HG03575 (cell line): ENCODE results near the gene NDUFS6.
"Not testable (repeated sequence)": the region's sequence is repeated elsewhere in the genome, so short reads cannot be mapped to it uniquely, and the experiment has no call there.

ENCODE experiments used
- ATAC-seq: cut with Tn5 transposase; IDR thresholded peaks from one replicate; pipeline ENCODE4 v1.9.1; 2021; ENCODE audit not compliant: unreplicated experiment, insufficient number of reproducible peaks, low FRiP score; ENCODE audit errors: extremely low read depth

Gene NDUFS6

GRCh38 chr5:1838013-1838412 lies 36.8 kb downstream of the NDUFS6 start:
- no peak for ATAC-seq

GRCh38 chr5:1840071-1840547 lies 38.9 kb downstream of the NDUFS6 start:
- no peak for ATAC-seq

GRCh38 chr5:1840741-1841521 lies 39.7 kb downstream of the NDUFS6 start:
- no peak for ATAC-seq

DNA sequence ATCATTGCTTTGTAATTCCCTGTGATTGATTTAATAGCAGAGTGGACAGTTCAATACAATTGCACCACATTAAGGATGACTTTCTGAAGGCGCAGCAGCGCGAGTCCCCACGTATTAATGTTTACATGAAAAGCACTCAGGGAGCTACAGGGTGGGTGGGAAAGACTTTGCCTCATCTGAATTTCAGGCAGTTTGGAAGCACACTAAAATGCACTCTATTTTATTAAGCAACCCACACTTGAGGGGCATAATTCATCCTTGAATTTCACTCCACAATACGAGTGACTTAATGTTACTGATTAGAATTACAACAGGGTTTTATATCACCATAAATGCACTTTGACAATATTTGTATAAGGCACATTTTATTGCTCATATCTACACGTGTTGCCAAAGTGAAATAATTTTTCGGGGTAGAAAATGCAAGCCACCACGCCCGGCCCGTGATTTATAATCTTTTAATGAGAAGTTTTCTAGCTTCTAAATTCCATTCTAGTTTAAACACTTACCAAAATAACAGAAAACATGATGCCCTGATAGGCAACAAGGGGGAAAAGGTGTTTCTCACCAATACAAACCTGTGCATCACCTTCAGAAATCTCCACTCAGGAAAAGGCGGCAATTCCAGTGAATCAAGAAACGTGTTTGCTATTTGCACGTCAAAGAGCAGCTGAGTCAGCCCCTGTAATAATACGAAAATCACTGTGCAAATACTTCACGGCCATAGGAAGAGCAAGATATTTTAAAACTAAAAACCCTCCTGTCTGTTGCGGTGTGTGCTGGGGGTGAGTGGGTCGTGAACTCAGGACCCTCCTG lies 41.0 kb downstream of the NDUFS6 start:
- no peak for ATAC-seq

DNA sequence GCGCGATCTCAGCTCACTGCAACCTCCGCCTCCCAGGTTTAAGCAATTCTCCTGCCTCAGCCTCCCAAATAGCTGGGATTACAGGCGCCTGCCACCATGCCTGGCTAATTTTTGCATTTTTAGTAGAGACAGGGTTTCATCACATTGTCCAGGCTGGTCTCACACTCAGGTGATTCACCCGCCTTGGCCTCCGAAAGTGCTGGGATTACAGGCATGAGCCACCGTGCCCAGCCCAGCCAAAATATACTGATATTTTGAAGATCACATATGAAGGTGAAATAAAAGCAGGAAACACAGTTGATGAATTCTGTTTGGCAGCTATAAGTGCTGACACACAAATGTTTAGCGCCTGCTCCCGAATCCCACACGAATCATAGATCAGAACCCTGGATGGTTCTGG lies 42.6 kb downstream of the NDUFS6 start:
- ATAC-seq, result not testable (repeated sequence)

DNA sequence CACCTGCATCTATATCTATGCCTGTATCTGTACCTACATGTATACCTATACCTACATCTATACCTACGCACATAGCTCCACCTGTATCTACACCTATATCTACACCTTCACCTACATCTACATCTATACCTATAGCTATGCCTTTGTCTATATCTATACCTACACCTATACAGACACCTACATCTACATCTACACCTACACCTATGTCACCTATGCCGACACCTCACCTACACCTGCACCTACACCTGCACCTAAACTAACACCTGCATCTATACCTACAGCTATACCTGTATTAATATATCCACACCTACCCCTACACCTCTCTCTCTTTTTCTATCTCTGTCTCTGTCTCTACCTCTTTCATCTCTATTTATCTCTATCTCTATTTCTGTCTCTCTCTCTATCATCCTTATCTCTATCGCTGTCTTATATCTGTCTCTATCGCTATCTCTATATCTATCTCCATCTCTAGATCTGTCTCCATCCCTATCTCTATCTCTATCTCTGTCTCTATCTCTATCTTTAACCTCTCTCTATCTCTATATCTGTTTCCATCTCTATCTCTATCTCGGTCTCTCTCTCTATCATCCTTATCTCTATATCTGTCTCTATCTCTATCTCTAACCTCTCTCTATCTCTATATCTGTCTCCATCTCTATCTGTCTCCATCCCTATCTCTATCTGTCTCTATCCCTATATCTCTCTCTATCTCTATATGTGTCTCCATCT lies 43.7 kb downstream of the NDUFS6 start:
- ATAC-seq, result no peak

DNA sequence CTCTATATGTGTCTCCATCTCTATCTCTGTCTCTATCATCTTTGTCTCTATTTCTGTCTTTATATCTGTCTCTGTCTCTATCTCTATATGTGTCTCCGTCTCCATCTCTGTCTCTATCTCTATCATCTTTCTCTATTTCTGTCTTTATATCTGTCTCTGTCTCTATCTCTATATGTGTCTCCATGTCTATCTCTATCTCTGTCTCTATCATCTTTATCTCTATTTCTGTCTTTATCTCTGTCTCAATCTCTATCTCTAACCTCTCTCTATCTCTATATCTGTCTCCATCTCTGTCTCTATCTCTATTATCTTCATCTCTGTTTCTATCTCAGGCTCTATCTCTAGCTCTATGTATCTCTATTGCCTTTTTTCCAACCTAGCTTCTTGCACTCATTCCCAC lies 44.5 kb downstream of the NDUFS6 start:
- ATAC-seq, result no peak

DNA sequence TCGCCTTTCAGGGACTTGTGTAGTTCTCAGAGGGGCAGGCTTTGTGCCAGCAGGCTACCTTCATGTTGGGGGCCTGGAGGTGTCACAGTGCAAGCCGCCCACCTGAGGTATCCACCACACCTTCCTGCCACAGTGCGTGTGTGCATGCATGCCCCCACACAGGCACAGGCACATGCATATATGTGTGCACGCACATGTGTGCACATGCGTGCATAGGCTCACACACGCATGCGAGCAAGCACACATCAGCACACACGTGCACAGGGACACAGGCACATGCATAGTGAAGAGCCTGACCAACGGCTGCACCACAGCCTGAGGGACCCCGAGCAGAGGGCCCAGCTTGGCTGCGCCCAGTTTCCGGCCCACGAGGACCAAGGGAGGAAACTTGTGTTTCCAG lies 45.4 kb downstream of the NDUFS6 start:
- ATAC-seq, result no peak

DNA sequence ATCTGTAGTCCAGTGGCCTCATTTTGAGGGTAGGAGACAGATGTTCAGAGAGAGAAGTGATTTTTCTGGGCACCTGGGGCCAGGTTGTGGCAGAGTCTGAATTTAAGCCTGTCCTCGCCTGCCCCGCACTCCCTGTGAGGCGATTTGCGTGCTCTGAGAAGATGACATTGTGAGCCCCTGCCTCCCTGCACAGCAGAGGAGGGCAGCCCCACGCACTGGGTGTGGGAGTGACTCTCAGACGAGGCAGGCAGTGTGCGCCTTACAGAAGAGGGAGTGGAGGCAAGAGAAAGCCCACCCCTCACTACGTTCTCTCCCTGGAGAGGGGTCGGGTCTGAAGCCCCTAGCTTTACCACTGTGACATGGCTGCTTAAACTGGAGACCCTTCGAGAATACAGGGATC lies 45.8 kb downstream of the NDUFS6 start:
- ATAC-seq, result no peak

DNA sequence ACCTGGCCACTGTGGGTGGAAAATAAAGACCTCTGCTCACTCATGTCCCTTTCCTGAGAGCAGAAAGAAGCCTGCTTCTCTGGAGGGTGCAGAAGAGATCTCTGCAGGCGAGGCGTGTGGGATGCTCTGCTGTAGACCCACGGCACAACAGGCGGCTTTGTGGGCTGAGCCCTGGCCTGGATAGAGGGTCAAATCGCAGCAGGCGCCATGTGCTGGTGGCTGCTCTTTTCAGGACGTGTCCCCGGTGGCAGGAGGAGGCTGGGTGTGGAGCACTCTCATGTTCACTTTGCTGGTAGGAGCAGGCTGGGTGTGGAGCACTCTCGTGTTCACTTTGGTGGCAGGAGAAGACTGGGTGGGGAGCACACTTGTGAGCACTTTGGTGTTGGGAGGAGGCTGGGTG lies 46.4 kb downstream of the NDUFS6 start:
- no peak for ATAC-seq

- ATAC-seq, result no peak
These were observed 49.3 kb downstream of the NDUFS6 start for GRCh38 chr5:1850324-1851154.

DNA sequence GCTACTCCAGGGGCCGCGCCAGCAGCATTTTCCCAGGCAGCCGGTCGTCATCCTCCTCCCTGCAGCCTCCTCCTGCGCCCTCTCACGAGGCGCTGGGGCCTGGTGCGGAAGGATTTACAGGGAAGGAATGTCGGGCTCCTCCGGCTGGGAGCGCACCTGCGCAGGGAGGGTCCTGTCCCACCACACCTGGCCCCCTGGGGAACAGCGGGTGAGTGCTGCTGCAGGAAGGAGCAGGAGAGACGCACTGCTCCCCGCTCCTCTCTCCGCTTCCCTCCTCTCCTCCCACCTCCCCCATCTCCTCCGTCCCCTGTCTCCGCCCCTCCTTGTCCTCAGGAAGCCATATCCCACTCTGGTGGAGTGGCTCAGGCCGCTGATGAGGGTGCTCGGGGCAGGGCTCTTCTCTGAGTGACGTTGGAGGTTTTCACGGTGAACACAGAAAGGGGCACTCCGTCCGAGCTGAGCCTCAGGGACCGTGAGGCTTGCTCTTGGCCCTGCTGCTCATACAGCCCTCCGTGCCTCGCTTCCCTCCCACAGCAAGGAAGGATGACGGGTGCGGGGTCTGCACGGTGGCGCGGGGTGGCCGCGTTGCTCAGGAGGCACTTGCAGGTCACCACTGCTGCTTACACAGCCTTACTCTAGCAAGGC lies 50.2 kb downstream of the NDUFS6 start:
- ATAC-seq, result no peak

- ATAC-seq, result no peak
These were observed 51.2 kb downstream of the NDUFS6 start for GRCh38 chr5:1852324-1852947.

- no peak for ATAC-seq
These were observed 52.3 kb downstream of the NDUFS6 start for GRCh38 chr5:1853531-1853930.

GRCh38 chr5:1855075-1855474 lies 53.9 kb downstream of the NDUFS6 start:
- ATAC-seq, result no peak

DNA sequence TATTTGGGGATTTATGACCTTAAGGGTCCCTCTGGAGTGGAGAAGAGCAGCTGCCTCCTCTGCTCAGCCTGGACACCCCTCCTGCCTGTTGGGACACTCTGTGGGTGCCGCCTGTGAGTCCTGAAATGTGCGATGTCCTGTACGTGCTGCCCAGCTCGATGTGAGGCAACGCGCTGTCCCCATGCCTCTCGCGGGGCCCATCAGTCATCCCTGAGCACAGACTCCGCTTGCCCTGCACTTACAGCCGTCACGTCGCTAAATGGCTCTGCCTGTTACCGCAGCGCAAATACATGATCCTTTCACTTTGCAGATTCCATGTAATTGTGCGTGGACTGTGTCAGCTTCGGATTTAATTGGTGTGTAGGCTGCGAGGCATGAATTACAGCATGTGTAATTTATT lies 54.4 kb downstream of the NDUFS6 start:
- no peak for ATAC-seq

- no peak for ATAC-seq
These were observed 55.5 kb downstream of the NDUFS6 start for GRCh38 chr5:1856596-1857255.

DNA sequence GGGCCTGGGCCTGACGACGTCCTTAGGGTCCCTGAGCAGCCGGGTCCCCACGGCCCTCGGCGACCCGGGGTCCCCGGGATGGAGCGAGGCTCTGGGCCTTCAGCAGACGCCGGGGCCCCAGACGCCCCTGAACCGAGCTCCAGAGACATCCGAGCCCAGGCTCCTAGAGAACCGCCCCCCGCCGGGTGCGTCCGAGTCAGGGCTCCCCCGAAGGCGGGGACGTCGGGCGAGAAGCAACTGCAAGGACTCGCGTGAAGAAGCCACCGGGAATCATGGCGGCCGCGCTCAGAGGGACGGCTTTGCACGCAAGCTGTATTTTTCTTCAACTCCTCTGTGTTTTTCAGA lies 56.0 kb downstream of the NDUFS6 start:
- no peak for ATAC-seq
